ENCODE results near the gene CDYL2.

DNA sequence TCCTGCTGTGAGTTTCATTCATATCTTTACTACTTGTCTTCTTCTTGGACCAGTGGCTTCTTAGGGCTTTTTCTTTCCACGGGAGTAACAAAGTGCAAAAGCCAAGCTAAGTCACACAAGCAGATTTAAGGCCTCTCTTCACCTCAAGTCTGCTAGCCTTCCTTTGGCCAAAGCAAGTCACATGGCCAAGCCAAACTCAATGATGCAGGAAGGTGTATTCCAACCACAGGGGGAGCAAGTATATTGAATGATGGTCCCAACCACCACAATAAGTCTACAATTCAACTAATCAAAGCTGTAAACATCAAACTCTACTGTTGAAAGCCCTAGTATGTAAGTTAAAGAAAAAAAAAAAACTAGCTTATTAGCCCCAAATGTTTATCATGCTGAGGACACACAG lies 44.5 kb upstream of the CDYL2 start:
- TF ChIP-seq CTCF (IDR thresholded peaks at IDR 0.05): no peak
- TF ChIP-seq POLR2A (IDR thresholded peaks at IDR 0.05): no peak
